GM12892 (cell line): ENCODE results near the gene ARFGAP1.

Experiments used
- DNase-seq: peaks from one replicate; pipeline ENCODE4 v3.0.0; 2011; ENCODE audit not compliant: insufficient read length
- FAIRE-seq: peaks from 2 replicates; lab custom pipeline; 2011; peaks lifted over from hg19 to GRCh38; lab: Jason Lieb, UNC
- POLR2A ChIP-seq: IDR thresholded peaks from 2 replicates; pipeline ENCODE4 v1.6.1; 2011; ENCODE audit warnings: low read depth, low read length, control low read depth
- POLR2AphosphoS5 ChIP-seq: IDR thresholded peaks from 2 replicates; pipeline ENCODE4 v1.6.1; 2011; ENCODE audit warnings: low read depth, low read length, control low read depth
- TAF1 ChIP-seq: IDR thresholded peaks from 2 replicates; pipeline ENCODE4 v1.6.1; 2011; ENCODE audit warnings: low read depth, mild to moderate bottlenecking, control low read depth, low read length, borderline replicate concordance

ARFGAP1 gene

DNA sequence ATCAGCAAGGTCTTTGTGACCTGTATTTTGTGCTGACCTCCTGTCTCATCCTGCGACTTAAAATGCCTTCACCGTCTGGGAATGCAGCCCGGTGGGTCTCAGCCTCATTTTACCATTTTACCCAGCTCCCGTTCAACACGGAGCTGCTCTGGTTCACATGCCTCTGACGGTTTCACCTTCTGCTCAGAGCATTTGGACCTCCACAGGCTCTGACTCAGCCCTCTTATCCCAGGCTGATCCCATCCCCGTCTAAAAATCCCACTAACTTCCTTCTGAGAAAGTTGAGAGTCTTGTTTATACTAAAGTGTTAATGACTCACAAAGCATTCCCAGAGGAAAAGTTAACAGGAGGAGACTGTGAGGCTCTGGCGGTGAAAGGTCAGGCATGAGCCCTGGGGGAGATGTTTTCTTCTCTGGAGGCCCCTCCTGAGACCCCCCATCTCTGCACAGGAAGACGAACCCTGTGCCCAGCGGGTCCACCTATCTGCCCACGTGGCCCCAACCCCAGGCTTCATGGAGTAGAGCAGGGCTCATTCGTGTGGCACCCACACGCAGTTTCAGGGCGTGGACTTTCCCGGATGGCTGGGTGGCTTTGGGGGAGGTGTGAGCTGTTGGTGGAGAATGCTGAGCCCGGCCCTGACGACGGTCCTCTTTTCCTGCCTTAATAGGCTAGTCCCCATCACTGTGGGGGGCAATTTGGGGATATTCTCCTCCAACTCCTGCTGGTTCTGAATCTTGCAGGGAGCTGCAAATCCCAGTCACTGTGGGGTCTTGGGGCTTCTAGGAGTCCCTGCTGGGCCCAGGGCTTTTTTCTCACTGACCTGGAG is 40.2 kb upstream of the ARFGAP1 start:
- DNase-seq (no peak), FAIRE-seq (no peak)
- TF ChIP-seq POLR2AphosphoS5: no peak
- no peak for TF ChIP-seq POLR2A
- TF ChIP-seq TAF1: no peak

- no peak for TF ChIP-seq POLR2A
- DNase-seq (no peak), FAIRE-seq (no peak)
Measured at GRCh38 chr20:63233061-63233344, 39.6 kb upstream of the ARFGAP1 start.

DNA sequence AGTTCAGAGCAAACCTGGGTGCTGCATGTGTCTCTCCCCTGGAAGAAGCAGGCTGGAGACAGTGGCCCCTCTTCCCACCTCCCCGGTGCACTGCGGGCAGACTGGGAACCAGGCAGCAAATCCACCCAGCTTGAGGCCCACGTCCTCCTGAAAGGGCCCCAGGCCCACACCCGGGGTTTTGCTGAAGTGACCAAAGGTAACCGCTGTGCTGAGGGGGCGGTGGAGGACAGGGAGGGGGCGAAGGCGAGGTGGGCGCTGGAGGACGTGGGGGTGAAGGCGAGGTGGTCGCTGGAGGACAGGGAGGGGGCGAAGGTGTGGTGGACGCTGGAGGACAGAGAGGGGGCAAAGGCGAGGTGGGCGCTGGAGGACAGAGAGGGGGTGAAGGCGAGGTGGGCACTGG is 38.7 kb upstream of the ARFGAP1 start:
- no peak for TF ChIP-seq POLR2A
- no peak for TF ChIP-seq POLR2AphosphoS5
- no peak for TF ChIP-seq TAF1
- no peak for DNase-seq
- no peak for FAIRE-seq

GRCh38 chr20:63234693-63235398 is 37.8 kb upstream of the ARFGAP1 start:
- DNase-seq: no peak
- TF ChIP-seq POLR2A: no peak
- TF ChIP-seq POLR2AphosphoS5: no peak
- TF ChIP-seq TAF1: no peak
- FAIRE-seq: peak; percentile 38

DNA sequence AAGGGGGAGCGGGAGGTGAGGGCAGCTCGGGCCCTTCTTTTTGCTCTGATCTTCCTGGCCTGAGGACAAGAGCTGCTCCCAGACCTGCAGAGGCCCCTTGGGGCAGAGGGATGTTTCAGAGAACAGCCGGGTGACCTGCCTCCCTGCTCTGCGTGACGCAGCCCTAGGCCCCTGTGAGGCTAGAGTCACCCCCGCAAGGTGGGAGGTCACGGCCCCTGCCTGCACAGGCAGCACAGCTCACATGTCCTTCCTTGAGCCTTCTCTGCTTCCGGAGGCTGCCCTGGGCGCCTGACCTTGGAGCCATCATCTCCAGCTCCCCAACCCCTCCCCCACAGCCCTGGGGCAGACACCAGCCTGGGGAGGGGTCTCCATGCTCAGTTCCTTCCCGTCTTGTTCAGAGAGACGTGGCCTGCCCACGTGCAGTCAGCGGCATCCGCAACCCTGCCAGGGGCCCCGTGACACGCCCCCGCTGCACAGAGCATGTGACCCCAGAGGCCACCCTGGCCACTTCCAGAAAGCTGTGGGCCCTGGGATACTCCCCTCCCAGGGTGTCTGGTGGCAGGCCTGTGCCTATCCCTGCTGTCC is 37.1 kb upstream of the ARFGAP1 start, which contains the start of gene BIRC7:
Gene BIRC7 (plus strand): TSS at position 507 of the 585 bp plus-strand sequence. CDS start 192 bp downstream, outside the sequence.
- TF ChIP-seq POLR2A: no peak
- DNase-seq: no peak
- FAIRE-seq: no peak

- no peak for TF ChIP-seq POLR2AphosphoS5
- TF ChIP-seq POLR2A: no peak
- no peak for TF ChIP-seq TAF1
- DNase-seq: no peak
- no peak for FAIRE-seq
Measured at GRCh38 chr20:63236116-63236837, 36.3 kb upstream of the ARFGAP1 start.

GRCh38 chr20:63238031-63238430 is 34.6 kb upstream of the ARFGAP1 start:
- no peak for FAIRE-seq
- TF ChIP-seq TAF1 (no peak), POLR2AphosphoS5 (no peak), POLR2A (no peak)
- DNase-seq: no peak

- TF ChIP-seq POLR2AphosphoS5 (no peak), TAF1 (no peak), POLR2A (no peak)
- DNase-seq: no peak
- no peak for FAIRE-seq
Measured at GRCh38 chr20:63238514-63239125, 34.0 kb upstream of the ARFGAP1 start.

DNA sequence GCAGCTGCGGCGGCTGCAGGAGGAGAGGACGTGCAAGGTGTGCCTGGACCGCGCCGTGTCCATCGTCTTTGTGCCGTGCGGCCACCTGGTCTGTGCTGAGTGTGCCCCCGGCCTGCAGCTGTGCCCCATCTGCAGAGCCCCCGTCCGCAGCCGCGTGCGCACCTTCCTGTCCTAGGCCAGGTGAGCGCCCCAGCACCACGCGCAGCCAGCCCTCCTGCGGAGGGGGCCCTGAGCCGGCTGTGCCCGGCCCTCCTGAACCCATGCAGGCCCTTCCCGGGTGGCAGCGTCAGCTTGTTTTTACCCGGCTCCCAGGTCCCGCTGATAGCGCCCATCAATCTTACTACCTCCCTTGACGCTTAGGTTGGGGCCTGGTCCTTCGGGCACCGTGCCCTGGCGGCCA is 33.2 kb upstream of the ARFGAP1 start:
- TF ChIP-seq TAF1: no peak
- TF ChIP-seq POLR2AphosphoS5: no peak
- TF ChIP-seq POLR2A: no peak
- FAIRE-seq: no peak
- no peak for DNase-seq

GRCh38 chr20:63240004-63240403 is 32.6 kb upstream of the ARFGAP1 start:
- TF ChIP-seq POLR2AphosphoS5 (no peak), TAF1 (no peak), POLR2A (no peak)
- no peak for FAIRE-seq
- DNase-seq: no peak

GRCh38 chr20:63241272-63241671 is 31.3 kb upstream of the ARFGAP1 start:
- TF ChIP-seq POLR2A (no peak), TAF1 (no peak), POLR2AphosphoS5 (no peak)
- FAIRE-seq: no peak
- no peak for DNase-seq
